Activated CD8-positive, alpha-beta memory T cell treated with anti-CD3 and anti-CD28 coated beads for 36 hours (primary cell): ENCODE data around the gene PRRT4. TPM values are rescaled to one million over a fixed set of nuclear protein-coding genes. Genes with fewer than 3 reads are reported as not detected.

Source experiments
- CTCF ChIA-PET: fragments of 350-600 bp; sonication (Branson Sonifier 250); formaldehyde crosslinking; loops from one replicate; lab custom pipeline; 2021; ENCODE audit warnings: antibody characterized with exemption; lab: Charles Lee
- POLR2A ChIA-PET: fragments of 350-600 bp; sonication (Branson Sonifier 250); formaldehyde crosslinking; loops from one replicate; lab custom pipeline; 2021; ENCODE audit warnings: antibody characterized with exemption; lab: Charles Lee
- total RNA-seq, 2 experiments: library from RNA; stranded (reverse); gene quantifications; one replicate each; pipeline ENCODE4 v1.2.3, GENCODE V29; 2021

PRRT4 gene
- total RNA-seq, 2 experiments from 2014 or later, result 0.23 to 0.27 TPM

DNA sequence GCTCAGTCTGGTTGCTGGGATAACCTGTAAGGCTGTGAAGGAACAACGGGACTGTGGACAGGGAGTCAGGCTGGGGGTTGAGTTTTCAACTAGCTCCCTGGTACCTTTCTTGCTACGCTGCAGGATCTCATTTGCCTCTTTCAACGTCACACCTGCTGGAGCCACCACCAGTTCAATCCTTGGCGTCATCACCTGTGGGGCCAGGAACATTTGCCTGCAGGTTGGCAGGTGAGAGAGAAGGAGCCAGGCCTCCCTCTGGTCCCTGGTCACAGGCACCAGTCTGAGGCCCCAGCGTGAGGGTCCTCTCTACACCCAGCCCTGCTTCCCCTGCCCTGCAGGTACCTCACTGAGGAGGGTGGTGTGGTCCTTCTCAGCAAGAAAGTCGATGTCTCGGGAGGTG lies 38.5 kb upstream of the PRRT4 start:
- POLR2A ChIA-PET, result no interaction called here
- CTCF ChIA-PET, result interaction anchor here (0.8 to 3.8 kb wide), 4 partner anchors 8 to 54 kb away, joined by 3 to 19 read pairs (median 8); no protein-coding TSS in a partner anchor

DNA sequence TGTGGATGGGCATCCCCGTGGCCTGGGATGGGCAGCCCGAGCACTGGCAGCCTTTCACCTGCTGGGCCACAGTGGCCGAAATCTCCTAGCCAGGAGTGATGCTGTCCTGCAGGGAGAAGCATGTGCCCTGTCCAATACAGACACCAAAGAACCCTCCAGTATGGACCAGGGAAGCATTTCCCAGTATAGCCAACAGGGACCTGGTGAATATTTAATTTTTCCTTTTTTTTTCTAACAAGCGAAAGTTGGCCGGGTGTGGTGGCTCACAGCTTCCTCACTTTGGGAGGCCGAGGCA lies 37.3 kb upstream of the PRRT4 start:
- ChIA-PET CTCF (interaction anchor here (1.0 to 3.8 kb wide), 6 partner anchors 9 to 63 kb away, joined by 4 to 19 read pairs (median 8); no protein-coding TSS in a partner anchor), POLR2A (no interaction called here)

DNA sequence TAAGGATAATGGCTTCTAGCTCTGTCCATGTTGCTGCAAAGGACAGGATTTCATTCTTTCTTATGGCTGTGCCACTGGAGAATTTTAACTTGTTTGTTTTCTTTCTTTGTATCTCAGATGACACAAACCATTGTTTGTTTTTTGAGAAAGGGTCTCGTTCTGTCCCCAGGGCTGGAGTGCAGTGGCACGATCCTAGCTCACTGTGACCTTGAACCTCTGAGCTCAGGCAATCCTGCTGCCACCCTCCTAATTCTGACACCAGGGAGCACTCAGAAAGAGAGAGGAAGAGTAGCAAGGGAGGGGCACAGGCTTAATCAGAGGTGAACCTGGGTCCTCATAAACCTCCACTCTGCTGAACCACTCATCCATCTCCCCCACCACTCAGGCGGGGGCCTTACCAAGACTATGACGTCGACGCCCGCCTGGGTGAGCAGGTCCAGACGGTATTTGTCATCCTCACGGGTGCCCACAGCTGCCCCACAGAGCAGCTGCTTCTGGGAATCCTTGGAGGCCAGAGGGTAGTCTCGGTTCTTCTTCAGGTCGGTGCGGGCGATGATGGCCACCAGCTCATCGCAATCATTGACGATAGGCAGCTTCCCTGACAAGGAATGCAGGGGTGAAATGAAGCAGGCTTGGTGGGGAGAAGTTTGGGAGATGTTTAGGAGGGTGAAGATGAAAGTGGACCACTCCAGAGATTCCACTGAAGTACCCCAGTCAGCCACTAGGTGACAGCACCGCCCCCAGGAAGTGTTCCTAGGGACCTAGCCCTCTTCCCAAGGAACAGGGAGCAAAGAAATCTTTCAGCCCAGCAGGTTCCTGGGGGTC lies 36.7 kb upstream of the PRRT4 start:
- CTCF ChIA-PET, result interaction anchor here (1.0 to 3.8 kb wide), 6 partner anchors 9 to 63 kb away, joined by 4 to 19 read pairs (median 8); no protein-coding TSS in a partner anchor
- POLR2A ChIA-PET, result no interaction called here

DNA sequence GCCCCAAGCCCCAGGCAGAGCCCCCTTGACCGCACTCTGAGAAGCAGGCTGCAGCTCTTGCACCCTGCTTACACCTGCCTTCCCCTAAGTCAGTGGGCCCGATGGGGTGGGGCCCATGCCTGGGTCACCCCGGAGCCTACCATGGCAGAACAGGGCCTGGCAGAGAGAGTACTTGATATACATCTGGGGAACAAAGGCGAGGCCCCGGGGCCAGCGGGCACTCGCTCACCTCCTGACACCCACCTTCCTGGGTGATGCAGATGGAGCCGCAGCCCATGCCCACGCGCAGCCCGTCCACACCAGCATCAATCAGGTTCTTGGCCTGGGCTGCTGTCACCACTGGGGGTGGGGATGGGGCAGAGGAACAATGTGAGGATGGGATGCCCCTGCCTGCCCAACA lies 34.9 kb upstream of the PRRT4 start:
- CTCF ChIA-PET, result interaction anchor here (0.9 to 3.8 kb wide), 4 partner anchors 15 to 40 kb away, joined by 3 to 19 read pairs (median 4); no protein-coding TSS in a partner anchor
- POLR2A ChIA-PET, result no interaction called here

DNA sequence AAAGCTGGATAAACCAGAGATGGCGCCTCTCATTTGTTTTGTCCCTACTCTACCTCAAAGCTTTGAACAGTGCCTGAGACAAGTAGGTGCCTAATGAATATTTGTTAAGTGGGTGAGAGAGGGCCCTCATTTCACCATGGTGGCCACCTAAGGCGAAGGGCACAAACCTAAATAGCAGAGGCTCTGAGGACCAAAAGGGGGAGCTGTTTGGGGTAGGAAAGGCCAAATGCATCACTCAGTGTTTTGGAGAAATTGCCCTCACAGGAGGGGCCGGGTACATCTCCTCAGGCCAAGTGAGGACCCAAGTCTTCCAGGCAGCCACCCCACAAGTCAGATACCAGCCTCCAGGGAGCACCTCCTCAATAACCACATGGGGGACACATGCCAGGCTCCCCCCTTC lies 34.3 kb upstream of the PRRT4 start:
- ChIA-PET POLR2A (interaction anchor here (0.5 kb wide), 1 partner anchor 8 kb away, joined by 4 read pairs; no protein-coding TSS in a partner anchor), CTCF (interaction anchor here (0.9 to 1.1 kb wide), 3 partner anchors 14 to 40 kb away, joined by 3 to 4 read pairs (median 4); no protein-coding TSS in a partner anchor)

DNA sequence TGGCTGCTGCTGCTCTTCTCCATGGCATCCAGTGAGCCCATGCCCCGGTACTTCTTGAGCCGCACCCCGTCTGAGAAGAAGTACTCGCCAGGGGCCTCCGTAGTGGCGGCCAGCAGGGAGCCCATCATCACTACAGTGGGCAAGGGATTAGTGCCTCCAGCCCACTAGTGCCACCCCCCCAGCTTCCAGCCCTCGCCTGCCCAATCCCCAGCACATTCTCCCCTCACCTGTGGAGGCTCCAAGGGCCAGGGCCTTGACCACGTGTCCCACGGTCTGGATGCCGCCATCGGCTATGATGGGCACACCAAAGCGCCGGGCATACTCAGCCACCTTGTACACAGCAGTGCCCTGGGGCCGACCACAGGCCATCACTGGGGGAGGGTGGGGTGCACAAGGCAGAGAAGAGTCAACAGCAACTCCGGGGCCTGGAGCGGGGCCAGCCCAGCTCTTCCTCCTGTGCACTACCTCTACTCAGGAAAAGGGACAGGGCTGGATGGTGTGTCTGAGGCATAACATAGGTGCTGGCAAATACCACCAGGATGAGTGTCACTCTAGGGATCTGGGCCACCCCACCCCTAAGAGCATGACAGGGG lies 33.5 kb upstream of the PRRT4 start:
- CTCF ChIA-PET, result interaction anchor here (1.1 kb wide), 1 partner anchor 14 kb away, joined by 4 read pairs; no protein-coding TSS in a partner anchor
- POLR2A ChIA-PET, result no interaction called here

DNA sequence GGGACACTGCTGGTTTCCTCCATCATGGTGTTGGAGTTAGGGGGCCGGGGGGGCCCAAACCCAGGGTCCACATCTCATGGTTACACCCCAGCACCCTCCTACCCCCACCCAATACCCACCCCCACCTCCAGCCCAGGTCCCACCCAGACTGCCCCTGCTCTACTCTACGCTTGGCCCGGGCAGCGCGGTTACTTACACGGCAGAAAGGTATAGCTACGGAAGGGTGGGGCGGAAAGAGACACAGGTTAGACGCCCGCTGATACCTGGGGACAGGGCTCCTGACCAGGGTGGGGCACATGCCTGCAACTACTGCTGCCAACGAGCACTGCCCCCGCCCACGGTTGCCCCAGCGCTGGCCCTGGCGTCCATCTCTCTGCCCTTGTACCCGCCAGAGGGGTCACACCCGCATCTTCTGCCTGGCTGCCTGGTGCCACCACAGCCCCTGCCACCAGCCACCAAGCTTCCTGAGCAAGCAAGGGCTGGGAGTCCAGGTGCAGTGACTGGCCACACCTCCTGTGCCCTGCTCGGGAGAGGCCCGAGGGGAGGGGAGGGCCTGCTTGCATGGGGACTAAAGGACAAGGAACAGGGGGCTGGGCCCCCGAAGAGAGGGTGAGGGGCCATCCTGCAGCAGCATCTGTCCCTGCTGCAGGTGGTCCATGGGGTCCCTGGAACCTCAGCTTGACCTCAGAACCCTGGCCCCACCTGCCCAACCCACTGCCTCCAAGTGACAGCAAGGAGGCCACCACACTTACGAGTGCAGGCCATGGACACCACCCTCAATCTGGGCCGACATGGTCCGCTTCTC lies 32.2 kb upstream of the PRRT4 start:
- POLR2A ChIA-PET, result interaction anchor here (0.6 kb wide), 1 partner anchor 50 kb away, joined by 3 read pairs; the partner anchor contains the start of gene RBM28
- CTCF ChIA-PET, result interaction anchor here (1.0 kb wide), 2 partner anchors 9 to 47 kb away, joined by 3 to 4 read pairs; no protein-coding TSS in a partner anchor

DNA sequence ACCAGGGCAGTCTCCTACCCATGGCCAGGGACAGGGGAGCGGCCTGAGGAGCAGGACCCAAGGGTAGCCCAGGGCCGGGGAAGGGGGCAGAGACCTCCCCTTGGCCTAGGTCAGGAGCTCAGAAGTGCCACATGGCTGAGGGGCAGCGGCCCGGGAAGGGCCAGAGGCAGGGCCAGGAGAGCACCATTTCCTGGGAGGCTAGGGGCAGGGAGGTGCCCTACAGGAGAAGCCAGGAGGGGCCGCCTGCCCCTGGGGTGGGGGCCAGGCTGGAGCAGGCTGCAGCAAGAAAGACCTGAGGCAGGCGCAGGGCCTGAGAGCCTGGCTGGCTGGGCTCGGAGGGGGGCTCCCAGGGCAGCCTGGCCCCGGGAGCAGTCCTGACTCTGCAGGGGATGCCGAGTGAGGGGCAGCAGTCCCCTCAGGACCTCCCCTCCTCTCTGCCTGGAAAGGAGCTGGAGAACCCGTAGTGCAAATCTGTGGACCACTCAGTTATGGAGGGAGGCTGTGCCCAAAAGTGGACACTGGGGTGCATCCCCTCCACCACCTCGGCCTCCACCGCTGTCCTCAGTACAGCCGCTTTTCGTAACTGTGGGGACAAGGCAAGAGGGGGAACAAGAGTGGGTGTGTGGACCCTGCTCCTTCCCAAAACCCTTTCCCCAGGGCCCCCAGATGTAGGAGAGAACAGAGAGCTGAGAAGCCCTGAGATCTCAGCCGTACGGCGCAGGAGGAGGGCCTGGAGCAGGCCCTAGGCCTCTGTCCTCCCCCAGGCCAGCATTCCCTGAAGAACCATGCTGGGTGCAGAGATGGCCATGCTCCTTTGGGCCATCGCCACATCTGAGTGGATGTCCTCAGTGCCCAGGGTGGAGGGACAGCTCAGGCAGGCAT lies 31.2 kb upstream of the PRRT4 start:
- POLR2A ChIA-PET, result interaction anchor here (0.6 kb wide), 2 partner anchors 24 to 49 kb away, joined by 3 read pairs; partner anchors contain the start of gene RBM28
- CTCF ChIA-PET, result interaction anchor here (1.0 kb wide), 1 partner anchor 10 kb away, joined by 3 read pairs; no protein-coding TSS in a partner anchor

DNA sequence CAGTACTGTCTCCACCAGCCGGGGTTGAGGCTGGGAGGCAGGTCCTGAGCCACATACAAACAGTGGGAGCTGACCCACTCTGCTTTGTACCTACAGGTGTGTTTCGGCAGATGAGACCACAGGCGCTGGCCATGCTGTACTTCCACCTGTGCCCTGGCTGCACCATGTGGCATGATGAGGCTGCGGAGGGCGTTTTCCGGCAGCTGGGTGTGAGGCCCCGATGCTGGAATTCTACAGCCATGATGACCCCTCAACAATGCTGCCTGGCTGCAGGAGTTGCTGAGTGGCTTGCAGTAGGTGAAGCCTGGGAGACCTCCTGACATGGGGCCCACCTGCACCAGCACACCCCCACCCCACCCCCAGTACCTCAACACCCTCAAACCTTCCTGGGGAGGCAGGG lies 30.3 kb upstream of the PRRT4 start:
- ChIA-PET CTCF (interaction anchor here (1.9 kb wide), 1 partner anchor 44 kb away, joined by 13 read pairs; no protein-coding TSS in a partner anchor), POLR2A (interaction anchor here (0.6 kb wide), 1 partner anchor 23 kb away, joined by 3 read pairs; no protein-coding TSS in a partner anchor)

DNA sequence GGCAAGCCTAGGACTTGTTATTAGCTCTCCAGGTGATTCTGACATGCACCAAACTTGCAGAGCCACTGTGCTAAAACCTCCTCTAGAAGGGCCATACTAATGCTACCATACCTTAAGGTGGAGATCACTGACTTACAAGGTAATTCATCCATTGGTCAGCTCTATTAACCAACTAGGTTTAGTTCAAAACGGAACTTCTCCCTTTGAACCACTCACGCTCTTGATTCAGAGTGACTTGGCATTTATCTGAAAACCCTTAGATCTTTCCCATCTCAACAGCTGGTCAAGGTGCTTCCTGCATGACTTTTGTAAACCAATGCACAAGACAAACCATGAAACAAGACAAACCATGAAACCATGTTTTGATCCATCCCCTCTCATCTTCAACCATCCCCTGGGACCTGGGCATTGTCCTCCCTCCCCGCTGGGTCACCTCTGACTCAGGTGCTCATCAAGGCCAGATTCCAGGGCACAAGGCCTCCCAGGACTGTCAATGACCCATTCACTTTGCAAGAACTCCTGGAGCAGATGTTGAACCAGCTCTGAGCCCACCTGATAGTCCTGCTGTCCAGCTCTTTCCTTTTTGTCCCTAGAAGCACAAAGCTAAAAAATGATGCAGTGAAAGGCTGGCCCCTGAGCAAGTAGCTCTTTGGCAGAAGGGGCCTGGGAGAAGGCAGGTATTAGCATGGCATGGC lies 29.5 kb upstream of the PRRT4 start:
- CTCF ChIA-PET, result interaction anchor here (0.6 to 1.9 kb wide), 3 partner anchors 41 to 46 kb away, joined by 4 to 13 read pairs (median 4); no protein-coding TSS in a partner anchor
- POLR2A ChIA-PET, result interaction anchor here (0.7 kb wide), 1 partner anchor 11 kb away, joined by 3 read pairs; no protein-coding TSS in a partner anchor

DNA sequence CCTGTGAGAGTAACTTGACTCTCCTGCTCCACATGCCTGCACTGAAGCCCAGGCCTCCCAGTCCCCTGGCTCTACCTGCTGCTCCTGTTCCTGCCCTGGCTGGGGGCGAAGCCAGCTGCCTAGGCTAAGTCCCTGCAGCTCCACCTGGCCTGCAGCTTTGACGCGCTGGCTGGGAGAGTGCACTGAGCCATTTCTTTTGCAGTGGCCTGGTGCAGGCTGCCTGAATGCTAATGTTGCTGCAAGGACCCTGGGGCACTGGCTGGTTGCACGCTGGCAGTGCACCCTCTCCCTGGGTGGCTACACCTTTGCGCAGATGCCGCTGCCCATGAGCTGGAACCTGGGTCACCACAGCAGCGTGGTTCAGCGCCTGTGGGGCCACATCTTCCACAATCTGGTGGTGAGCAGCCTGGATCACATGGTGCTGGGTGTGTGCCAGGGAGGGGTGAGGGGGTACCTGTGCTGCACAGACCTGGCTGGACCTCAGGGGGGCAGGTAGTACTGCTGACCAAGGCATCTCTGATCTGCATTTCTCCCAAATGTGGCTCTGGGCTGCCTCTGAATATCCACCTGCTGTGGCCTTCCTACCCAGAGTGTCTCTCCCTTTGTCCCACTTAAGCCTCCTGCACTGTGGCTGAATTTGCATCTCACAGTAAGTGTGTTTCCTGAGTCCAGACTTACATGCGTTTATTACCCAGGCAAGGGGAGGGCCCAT lies 28.3 kb upstream of the PRRT4 start:
- CTCF ChIA-PET, result interaction anchor here (1.2 to 5.7 kb wide), 4 partner anchors 9 to 42 kb away, joined by 4 to 114 read pairs (median 12); partner anchors contain the start of gene RBM28
- POLR2A ChIA-PET, result no interaction called here

DNA sequence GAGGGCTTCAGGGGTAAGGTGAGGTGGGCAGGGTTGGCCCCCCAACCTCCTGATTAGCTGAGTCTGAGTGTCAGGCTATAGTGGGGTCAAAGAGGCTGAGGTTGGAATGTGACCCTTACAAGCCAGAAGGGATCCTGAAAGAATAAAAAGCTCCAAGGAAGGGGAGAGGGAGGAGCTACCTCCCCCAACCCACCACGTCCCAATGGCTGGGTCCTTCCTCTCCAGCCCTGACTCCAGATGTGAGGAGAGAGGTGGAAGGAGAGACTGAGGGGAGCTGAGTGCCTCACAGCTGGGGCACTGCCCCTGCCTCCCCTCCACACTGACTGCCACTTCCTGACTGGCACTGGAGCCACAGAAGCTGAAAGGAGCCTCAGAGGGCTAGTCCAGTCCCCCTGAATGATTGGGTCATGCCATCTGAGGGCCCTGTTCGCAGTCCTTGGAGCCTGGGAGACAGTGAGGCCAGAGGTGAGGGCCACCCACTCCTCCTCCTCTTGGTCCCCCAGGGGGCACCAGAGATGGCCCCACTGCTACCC lies 27.7 kb upstream of the PRRT4 start:
- ChIA-PET POLR2A (no interaction called here), CTCF (interaction anchor here (1.4 to 5.7 kb wide), 3 partner anchors 9 to 42 kb away, joined by 4 to 114 read pairs (median 20); partner anchors contain the start of gene RBM28)

DNA sequence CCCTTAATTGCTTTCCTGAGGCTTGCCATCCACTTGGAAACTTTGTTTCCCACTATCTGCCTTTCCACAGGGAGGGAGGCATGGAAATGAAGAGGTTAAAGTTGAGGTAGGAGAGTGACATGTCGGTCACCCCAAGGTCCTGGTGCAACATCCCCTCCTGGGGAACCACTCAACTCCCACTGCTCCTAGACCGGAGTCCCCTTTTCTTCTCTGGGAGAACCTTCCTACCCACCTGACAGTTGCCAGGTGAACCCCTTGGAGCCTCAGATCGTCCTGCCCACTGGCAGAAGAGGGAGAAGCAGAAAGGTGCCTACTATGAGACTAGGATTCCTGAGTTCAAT lies 26.6 kb upstream of the PRRT4 start:
- ChIA-PET POLR2A (interaction anchor here (1.1 kb wide), 1 partner anchor 41 kb away, joined by 4 read pairs; no protein-coding TSS in a partner anchor), CTCF (interaction anchor here (0.6 to 5.7 kb wide), 19 partner anchors 9 to 88 kb away, joined by 3 to 114 read pairs (median 4); partner anchors contain the start of genes METTL2B and RBM28)

DNA sequence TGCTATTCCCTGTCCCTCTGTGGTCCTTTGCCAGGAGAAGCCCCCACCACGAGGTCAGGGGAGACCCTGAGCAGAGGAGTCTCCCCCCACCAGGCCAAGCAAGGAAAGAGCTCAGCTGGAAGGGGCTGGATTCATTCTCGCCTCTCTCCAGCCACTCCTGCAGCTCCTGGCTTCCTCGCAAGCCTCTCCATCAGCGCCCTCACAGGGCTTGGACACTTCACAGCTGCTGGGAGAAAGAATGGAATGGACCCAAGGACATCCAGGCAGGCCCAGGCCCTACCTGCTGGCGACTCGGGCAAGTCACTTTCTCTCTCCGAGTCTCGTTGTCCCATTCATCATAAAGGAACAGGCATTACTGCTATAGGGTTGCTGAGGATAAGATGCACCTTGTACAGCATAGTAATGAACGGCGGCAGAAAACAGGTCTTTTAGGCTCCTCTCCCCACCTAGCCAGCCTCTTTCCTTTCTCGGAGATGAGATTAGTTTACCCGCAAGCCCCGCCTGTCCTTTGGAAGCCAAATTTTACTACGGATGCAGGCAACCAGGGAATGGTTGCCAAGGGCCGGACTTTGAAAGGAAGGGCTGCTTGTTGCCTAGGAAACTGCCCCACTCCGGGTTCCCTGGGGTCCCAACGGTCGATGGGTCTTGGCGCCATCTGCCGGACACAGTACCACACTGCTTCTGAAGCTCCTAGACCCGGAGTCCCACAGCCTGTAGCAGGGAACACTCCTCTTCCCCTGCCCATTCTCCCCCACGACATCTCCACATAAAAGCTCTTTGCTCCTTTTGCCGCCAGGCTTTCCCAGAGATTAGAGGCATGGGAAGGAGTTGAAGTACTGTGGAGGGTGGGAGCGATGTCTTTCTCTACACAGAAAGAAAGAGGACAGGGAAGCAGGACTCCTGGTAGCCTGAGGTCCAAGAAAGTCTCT lies 26.0 kb upstream of the PRRT4 start:
- CTCF ChIA-PET, result interaction anchor here (0.6 to 5.7 kb wide), 22 partner anchors 10 to 89 kb away, joined by 3 to 114 read pairs (median 4); partner anchors contain the start of genes METTL2B and RBM28
- POLR2A ChIA-PET, result interaction anchor here (1.1 kb wide), 1 partner anchor 40 kb away, joined by 4 read pairs; no protein-coding TSS in a partner anchor
